GM19324 (cell line): ENCODE data around the gene USP21.
"Not testable (repeated sequence)": the region's sequence is repeated elsewhere in the genome, so short reads cannot be mapped to it uniquely, and the experiment has no call there.

Experiments
- ATAC-seq: cut with Tn5 transposase; IDR thresholded peaks from one replicate; pipeline ENCODE4 v1.9.1; 2021; ENCODE audit warnings: mild to moderate bottlenecking, moderate library complexity; ENCODE audit not compliant: unreplicated experiment, low FRiP score

The USP21 gene

GRCh38 chr1:161159087-161159912 lies at the start of gene USP21:
TSS of gene USP21 (plus strand) at chr1:161159500. CDS start at chr1:161160641, 1,141 bp downstream.
- peak; percentile 86 for ATAC-seq

DNA sequence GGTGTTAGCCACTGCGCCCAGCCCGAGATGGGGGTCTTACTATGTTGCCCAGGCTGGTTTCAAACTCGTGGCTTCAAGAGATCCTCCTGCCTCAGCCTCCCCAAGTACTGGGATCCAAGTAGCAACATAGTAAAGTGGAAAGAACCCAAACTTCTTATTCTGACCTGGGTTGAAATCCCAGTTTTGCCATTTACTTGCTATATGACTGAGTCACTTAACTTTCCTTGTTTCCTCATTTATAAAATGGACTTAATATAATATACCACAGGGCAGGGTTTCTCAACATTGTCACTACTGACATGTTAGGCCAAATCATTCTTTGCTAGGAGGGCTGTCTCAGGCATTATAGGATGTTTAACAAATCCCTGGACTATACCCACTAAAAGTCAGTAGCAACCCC lies 48.2 kb upstream of the USP21 start:
- no peak for ATAC-seq

- ATAC-seq, result no peak
Measured at GRCh38 chr1:161111527-161111926, 47.8 kb upstream of the USP21 start.

DNA sequence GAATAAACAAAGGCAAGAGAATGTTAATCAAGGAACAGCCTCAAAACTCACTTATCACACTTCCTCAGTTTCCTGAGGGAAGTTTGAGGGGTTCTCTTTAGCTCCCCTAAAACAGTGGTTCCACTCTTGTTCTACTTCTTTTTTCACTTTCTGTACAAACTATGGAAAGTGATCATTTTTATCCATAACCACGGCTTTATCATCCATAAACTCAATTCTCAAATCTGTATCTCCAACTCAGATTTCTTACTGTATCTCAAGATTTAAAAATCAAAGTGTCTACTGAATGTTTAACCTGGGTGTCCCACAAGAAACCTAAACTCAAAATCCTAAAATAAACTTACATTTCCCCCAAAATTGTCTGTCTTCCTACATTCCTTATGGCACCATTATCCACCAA lies 45.4 kb upstream of the USP21 start:
- no peak for ATAC-seq

DNA sequence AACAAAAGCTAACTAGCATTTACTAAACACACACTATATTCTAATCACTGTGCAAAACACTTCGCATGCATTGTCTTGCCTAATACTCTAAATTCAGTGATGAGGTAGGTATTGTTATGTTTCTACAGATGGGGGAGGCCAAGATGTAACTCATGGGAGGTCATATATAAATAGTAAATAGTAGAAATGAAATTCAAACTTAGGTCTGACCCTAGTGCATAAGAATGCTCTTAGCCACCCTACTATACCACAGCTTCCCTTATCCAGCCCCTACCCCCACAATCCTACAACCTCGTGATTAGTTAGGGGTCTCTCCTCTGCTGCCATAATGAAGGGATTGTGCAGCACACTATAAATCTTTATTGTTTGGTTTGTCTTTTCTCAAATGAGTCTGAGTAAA lies 44.7 kb upstream of the USP21 start:
- no peak for ATAC-seq

- no peak for ATAC-seq
Measured at GRCh38 chr1:161115132-161115711, 44.1 kb upstream of the USP21 start.

DNA sequence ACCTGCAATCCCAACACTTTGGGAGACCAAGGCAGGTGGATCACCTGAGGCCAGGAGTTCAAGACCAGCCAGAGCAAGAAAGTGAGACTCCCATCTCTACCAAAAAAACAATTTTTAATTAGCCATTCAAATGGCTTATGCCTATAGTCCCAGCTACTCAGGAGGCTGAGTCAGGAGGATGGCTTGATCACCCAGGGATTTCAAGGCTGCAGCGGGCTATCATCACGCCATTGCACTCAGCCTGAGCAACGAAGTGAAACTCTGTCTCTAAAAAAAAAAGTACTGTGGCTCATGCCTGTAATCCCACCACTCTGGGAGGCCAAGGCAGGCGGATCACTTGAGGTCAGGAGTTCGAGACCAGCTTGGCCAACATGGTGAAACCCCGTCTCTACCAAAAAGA lies 43.3 kb upstream of the USP21 start:
- not testable (repeated sequence) for ATAC-seq

DNA sequence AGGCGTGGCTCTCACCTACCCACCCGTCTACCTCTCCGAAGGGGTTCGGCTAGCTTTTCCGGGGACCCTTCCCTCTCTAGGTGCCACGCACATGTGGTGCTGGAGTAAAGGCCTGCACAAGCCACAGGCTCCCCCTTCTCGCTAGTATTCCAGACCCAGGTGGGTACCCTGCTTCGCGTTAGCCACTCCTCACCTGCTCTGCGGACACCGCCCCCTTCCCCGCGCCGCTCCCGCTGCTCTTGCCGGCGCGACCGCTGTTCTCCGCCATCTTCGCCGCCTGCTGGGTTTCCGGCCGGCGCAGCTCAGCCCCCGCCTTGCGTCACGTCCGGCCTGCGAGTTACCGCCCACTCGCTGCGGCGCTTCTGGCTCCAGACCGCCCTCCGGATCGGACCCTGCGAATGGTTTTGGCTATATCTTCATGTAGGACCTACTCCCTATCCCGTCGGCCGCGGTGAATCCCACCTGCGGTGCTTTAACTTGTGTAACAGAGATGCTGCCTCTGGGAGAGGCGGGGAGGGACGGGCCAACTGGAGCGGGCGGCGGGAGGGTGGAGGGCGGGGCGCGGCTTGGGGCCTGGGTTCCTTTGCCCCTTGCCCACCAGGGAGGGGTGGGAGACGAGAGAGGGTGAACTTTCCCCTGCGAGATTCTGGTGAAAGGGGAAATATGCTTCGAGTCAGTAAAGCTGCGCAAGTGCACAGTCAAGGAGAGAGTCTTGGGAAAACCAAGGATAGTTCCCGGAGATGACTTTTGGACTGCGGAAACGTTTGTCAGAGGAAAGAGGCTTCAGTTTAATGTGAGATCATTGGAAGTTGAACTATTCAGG lies 41.3 kb upstream of the USP21 start, which contains the start of the genes NIT1 and PFDN2:
TSS of gene NIT1 (plus strand) at position 347 of the 823 bp plus-strand sequence. CDS start at position 419, 72 bp downstream.
TSS of gene PFDN2 (minus strand) at position 279 of the 823 bp plus-strand sequence. CDS start at position 268, 11 bp downstream.
- peak; percentile 87 for ATAC-seq

GRCh38 chr1:161119092-161119903 lies 40.0 kb upstream of the USP21 start:
- no peak for ATAC-seq

DNA sequence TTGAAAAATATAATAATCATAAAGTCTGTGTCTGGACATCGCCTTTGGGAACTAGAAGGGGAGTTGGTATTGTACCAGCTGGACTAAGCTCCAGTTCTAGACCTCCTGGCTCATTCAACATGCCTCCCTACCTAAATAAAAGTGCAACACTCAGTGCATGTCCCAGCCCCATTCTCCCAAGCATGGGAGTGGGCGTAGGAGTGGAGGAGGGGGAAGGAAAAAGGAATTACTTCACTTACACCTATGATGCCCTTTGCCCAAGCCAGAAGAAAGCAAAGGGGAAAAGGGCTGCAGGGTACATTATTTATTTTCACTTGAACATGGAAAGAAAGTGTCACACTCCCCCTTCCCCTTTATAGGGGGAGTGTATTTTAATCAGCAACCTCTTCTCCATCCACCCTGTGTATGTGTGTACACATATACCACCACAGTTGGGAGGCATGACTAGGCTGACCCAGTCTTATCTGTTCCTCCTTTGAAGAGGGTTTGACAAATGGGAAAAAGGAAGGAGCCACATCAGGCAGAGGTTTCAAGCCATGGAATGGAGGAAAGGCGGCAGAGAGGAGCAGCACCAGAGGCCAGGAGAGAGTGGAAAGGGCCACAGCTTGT lies 38.2 kb upstream of the USP21 start:
- ATAC-seq, result no peak

DNA sequence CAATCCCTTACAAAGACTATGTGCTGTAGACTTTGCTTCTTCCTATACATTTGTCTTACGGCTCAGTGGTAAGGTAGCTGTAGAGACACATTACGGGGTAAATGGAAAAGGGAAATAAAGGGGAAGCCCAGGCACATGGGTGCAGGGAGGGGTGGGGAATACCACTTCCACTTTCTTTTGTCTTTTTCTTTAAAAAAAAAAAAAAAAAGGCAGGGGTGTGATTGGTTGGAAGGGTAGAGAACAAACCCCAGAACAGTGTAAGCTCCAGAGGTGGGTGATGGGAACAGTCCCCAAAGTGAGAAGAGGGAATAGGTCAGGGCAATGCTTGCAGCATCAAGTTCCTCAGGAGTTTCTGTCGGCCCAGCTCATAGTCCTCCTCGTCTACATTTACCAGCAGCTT lies 37.5 kb upstream of the USP21 start:
- ATAC-seq, result no peak

GRCh38 chr1:161122967-161123366 lies 36.3 kb upstream of the USP21 start:
- ATAC-seq, result no peak

GRCh38 chr1:161127649-161128048 lies 31.7 kb upstream of the USP21 start:
- ATAC-seq, result no peak

- ATAC-seq, result no peak
Measured at GRCh38 chr1:161128591-161129420, 30.5 kb upstream of the USP21 start.

- no peak for ATAC-seq
Measured at GRCh38 chr1:161130266-161130665, 29.0 kb upstream of the USP21 start.

DNA sequence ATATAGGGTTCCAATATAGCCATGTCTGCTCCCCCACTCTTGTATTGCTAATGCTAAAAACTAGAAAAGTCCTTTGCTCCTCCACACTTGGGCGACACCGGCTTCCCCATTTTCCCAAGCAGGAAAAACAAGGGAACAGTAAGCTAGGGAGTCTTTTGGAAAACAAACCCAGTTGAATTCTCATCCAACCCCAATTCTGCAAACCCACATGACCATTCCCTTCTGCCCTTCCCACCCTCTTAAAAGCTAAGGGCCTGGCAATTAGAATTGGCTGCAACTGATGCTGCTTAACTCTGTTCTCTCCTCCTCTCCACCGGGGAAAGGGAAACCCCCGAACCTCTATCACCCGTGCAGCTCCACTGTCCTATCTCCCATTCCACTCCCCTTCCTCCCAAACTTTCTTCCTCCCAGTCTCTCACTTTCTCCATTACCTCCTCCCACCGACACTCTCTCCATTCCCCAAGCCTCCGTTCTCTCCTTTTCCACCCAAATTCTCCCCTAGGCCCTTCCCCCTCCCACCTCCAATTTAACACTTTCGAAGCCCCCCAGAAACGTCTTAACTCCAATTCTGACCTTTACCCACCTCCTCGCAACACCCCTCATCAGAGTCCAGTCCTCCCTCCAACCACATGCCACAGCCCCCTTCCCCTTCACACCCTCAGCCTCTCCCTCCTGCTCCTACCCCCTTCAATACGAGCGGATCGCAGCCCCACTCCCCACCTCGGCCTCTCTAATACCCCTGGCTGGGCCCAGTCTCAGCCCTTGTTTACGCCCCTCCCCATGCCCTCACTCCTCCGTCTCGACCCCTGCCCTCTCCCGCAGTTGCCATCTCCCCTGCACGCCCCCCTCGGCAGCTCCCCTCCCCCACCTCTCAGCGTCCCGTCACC lies 27.5 kb upstream of the USP21 start:
- no peak for ATAC-seq

DNA sequence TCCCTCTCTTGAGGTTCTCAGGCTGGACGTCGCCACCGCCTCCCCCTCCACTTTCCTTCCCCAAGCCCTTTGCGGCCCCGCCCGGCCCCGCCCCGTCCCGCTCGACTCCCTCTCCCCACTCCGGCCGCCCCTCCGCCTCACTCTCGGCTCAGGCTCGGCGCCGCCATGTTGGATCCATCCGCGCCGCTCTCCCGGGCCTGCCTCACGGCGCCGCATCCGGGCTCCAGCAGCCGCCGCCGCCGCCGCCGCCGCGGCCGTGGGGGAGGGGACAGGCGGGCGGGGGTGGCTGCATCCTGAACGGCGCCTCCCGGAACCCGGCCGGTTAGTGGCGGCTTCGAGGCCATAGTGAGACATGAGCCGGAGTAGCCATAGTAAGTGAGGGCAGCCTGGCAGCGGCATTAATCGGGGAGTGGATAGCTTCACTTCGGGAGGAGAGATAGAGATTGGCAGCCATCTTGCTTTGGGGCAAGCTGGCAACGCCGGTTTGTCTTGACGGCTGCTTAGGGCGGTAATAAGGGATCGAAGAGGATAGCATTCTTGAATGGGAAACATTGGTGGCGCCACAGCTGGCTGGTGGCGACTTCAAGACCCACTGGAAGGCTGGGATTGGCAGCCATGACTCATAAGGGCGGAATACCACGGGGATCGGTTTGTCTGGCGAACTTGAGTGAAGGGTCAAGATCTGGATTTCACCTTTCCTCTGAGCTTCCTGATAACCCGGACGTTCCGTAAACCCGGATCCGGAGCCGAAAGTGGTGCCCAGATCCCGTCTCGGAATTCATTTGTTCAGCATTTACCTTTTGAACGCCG lies 26.7 kb upstream of the USP21 start, which contains the start of gene DEDD:
TSS of gene DEDD (minus strand) at position 258 of the 810 bp plus-strand sequence. CDS start 8,205 bp downstream, outside the sequence.
- peak; percentile 94 for ATAC-seq
